ENCODE measurements around the gene SSC5D. TPM values are rescaled to one million over a fixed set of nuclear protein-coding genes. Genes with fewer than 3 reads are reported as not detected.

Gene SSC5D
- total RNA-seq, 2 experiments from 2014 or later: 0.67 to 0.70 TPM

- no peaks in the 10 kb centered on the region for H3K9me3 Mint-ChIP-seq
- H3K4me3 Mint-ChIP-seq: peak within 1 kb of the TSS; percentile 91
- H3K27me3 Mint-ChIP-seq: no peaks in the 10 kb centered on the region
- peak; percentile 99 for DNase-seq
- no peak for TF ChIP-seq CTCF (IDR thresholded peaks at IDR 0.05)
- ChIA-PET POLR2A (interaction anchor here (0.9 to 3.5 kb wide), 7 partner anchors 10 to 221 kb away, joined by 3 to 22 read pairs (median 3); partner anchors contain the start of genes FIZ1, NAT14 and ZNF524), CTCF (interaction anchor here (0.8 to 5.6 kb wide), 7 partner anchors 9 to 184 kb away, joined by 3 to 47 read pairs (median 4); partner anchors contain the start of gene NAT14)
- H3K36me3 Mint-ChIP-seq (ENCODE audit: low read depth): peaks cover 2% of the 10 kb centered on the region
- intact Hi-C loops (cut with micrococcal nuclease): no loop called here
- ATAC-seq: peak; percentile 93
- peaks cover 28% of the 10 kb centered on the region for H3K4me1 Mint-ChIP-seq (ENCODE audit: low read depth)
- H3K27ac Mint-ChIP-seq: peak within 1 kb of the TSS; percentile 92
Measured at GRCh38 chr19:55476100-55476775, 12.0 kb upstream of the SSC5D start, which contains the start of gene ZNF628. TSS of gene ZNF628 (plus strand) at chr19:55476617. CDS start at chr19:55479911, 3,294 bp downstream.

- no peak for TF ChIP-seq CTCF (IDR thresholded peaks at IDR 0.05)
- ChIA-PET CTCF (interaction anchor here (4.2 kb wide), 1 partner anchor 11 kb away, joined by 45 read pairs; no protein-coding TSS in a partner anchor), POLR2A (interaction anchor here (1.8 to 3.5 kb wide), 2 partner anchors 8 to 122 kb away, joined by 5 to 22 read pairs; partner anchors contain the start of genes FIZ1, NAT14 and ZNF524)
- Mint-ChIP-seq H3K27ac (no peak overlapping the region), H3K4me1 (ENCODE audit: low read depth) (peaks cover 28% of the 10 kb centered on the region), H3K36me3 (ENCODE audit: low read depth) (peaks cover 2% of the 10 kb centered on the region), H3K4me3 (peak overlapping the region; percentile 91), H3K27me3 (no peaks in the 10 kb centered on the region), H3K9me3 (no peaks in the 10 kb centered on the region)
- DNase-seq: no peak
- no peak for ATAC-seq
- intact Hi-C loops (cut with micrococcal nuclease): no loop called here
Measured at GRCh38 chr19:55477905-55478304, 10.3 kb upstream of the SSC5D start.

- Mint-ChIP-seq H3K9me3 (no peaks in the 10 kb centered on the region), H3K27ac (no peak overlapping the region), H3K4me3 (peak overlapping the region; percentile 91), H3K36me3 (ENCODE audit: low read depth) (peaks cover 2% of the 10 kb centered on the region), H3K27me3 (no peaks in the 10 kb centered on the region), H3K4me1 (ENCODE audit: low read depth) (peaks cover 28% of the 10 kb centered on the region)
- intact Hi-C loops (cut with micrococcal nuclease): no loop called here
- ATAC-seq (no peak), DNase-seq (no peak)
- no peak for TF ChIP-seq CTCF (IDR thresholded peaks at IDR 0.05)
- ChIA-PET POLR2A (no interaction called here), CTCF (interaction anchor here (1.5 to 4.2 kb wide), 2 partner anchors 11 to 25 kb away, joined by 6 to 45 read pairs; no protein-coding TSS in a partner anchor)
Measured at GRCh38 chr19:55478364-55478763, 9.9 kb upstream of the SSC5D start.

- ATAC-seq (no peak), DNase-seq (no peak)
- no peaks in the 10 kb centered on the region for H3K27me3 Mint-ChIP-seq
- peaks cover 28% of the 10 kb centered on the region for H3K4me1 Mint-ChIP-seq (ENCODE audit: low read depth)
- H3K4me3 Mint-ChIP-seq: peak overlapping the region; percentile 4
- TF ChIP-seq CTCF (IDR thresholded peaks at IDR 0.05): no peak
- ChIA-PET CTCF (interaction anchor here (1.5 to 4.2 kb wide), 3 partner anchors 12 to 25 kb away, joined by 6 to 45 read pairs (median 6); no protein-coding TSS in a partner anchor), POLR2A (interaction anchor here (1.2 kb wide), 1 partner anchor 178 kb away, joined by 3 read pairs; no protein-coding TSS in a partner anchor)
- no peak overlapping the region for H3K27ac Mint-ChIP-seq
- intact Hi-C loops (cut with micrococcal nuclease): no loop called here
- H3K36me3 Mint-ChIP-seq (ENCODE audit: low read depth): peaks cover 2% of the 10 kb centered on the region
- no peaks in the 10 kb centered on the region for H3K9me3 Mint-ChIP-seq
Measured at GRCh38 chr19:55479045-55479444, 9.2 kb upstream of the SSC5D start.

All from activated CD8-positive, alpha-beta T cell treated with anti-CD3 and anti-CD28 coated beads for 36 hours (primary cell).